Measurements from ENCODE around the gene ATP5ME.
"Not testable (repeated sequence)": the region's sequence is repeated elsewhere in the genome, so short reads cannot be mapped to it uniquely, and the experiment has no call there.

ATP5ME gene

GRCh38 chr4:704971-705277 lies 30.8 kb upstream of the ATP5ME start:
- DNase-seq = no peak

- DNase-seq = no peak
These were observed 30.3 kb upstream of the ATP5ME start for GRCh38 chr4:704198-704891.

- DNase-seq = no peak
These were observed 29.5 kb upstream of the ATP5ME start for GRCh38 chr4:703336-704197.

- DNase-seq = no peak
These were observed 28.6 kb upstream of the ATP5ME start for GRCh38 chr4:702618-703048.

- no peak for DNase-seq
These were observed 26.6 kb upstream of the ATP5ME start for GRCh38 chr4:700587-701264.

GRCh38 chr4:699816-700580 lies 25.9 kb upstream of the ATP5ME start:
- DNase-seq = no peak

- not testable (repeated sequence) for DNase-seq
These were observed 20.4 kb upstream of the ATP5ME start for GRCh38 chr4:694341-694940.

- no peak for DNase-seq
These were observed 18.9 kb upstream of the ATP5ME start for GRCh38 chr4:692771-693554.

- DNase-seq = no peak
These were observed 15.6 kb upstream of the ATP5ME start for GRCh38 chr4:689723-690122.

- no peak for DNase-seq
These were observed 15.0 kb upstream of the ATP5ME start, which contains the start of gene SLC49A3 for GRCh38 chr4:688854-689681. Gene SLC49A3 (minus strand): TSS chr4:689151. CDS start chr4:689127, 24 bp downstream.

GRCh38 chr4:687971-688853 lies 14.1 kb upstream of the ATP5ME start:
- no peak for DNase-seq

GRCh38 chr4:687048-687970 lies 13.2 kb upstream of the ATP5ME start:
- peak in 1 of 2 donors; percentile 76 for DNase-seq

- DNase-seq = no peak
These were observed 12.5 kb upstream of the ATP5ME start for GRCh38 chr4:686413-687040.

GRCh38 chr4:685679-686412 lies 11.8 kb upstream of the ATP5ME start:
- no peak for DNase-seq

- DNase-seq = no peak
These were observed 10.7 kb upstream of the ATP5ME start for GRCh38 chr4:684623-685327.

- peak; percentile 24 to 49 for DNase-seq
These were observed 10.0 kb upstream of the ATP5ME start for GRCh38 chr4:683982-684622.
